Stimulated activated CD4-positive, alpha-beta T cell treated with anti-CD3 and anti-CD28 coated beads, Interleukin-15, amount 100 ng/mL, for 24 hours (primary cell): ENCODE measurements around the gene PRDM16.
A peak's percentile ranks its signal among the peaks of the same experiment; 100 is the strongest.

Experiments
- DNase-seq: peaks from one replicate; pipeline ENCODE4 v3.0.0-alpha.2; 2020

PRDM16 gene

DNA sequence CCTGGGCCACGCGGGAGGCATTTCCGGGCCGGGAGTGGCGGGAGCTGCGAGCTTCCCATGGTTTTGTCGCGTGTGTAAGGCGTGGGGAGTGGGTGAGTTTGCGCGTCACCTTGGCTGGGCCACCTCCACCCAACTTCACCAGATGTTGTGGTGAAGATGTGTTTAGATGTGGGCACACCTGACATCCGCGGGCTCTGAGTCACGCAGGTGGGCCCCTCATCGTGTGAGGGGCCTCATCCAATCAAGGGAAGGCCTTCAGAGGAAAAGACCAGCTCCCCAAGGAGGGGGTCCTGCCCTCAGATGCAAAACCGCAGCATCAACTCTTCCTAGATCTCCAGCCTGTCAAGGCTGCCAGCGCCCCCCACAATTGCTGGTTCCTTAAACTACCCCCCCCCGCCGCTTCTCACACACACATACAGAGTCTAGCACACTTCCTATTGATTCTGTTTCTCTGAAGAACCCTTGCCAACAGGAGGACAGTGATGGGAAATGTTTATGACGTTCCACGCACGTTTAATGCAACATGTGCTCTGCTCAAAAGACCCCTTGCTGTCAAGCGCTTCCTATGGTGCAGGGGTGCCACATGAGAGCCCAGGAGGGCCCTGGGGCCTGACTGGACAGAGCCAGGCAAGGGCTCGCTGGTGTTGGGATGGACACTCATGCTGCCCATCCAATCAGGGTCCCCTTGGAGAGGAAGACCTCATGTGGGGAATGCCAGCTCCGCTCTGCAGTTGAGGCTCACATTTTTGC lies 35.8 kb upstream of the PRDM16 start:
- DNase-seq: peak; percentile 41

DNA sequence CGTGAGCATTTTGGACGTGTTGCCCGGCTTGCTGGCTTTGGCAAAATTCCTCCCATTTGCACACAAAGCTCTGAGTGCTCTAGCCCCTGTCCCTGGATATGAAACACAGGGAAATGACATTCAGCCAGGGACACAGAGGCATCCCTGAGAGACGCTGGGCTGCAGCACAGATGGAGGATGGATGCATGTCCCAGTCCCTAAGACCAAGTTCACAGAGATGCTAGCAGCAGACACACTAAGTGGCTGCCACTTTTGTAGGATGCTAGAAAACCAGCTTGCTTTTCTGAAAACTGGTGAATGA lies 35.3 kb upstream of the PRDM16 start:
- DNase-seq: no peak

DNA sequence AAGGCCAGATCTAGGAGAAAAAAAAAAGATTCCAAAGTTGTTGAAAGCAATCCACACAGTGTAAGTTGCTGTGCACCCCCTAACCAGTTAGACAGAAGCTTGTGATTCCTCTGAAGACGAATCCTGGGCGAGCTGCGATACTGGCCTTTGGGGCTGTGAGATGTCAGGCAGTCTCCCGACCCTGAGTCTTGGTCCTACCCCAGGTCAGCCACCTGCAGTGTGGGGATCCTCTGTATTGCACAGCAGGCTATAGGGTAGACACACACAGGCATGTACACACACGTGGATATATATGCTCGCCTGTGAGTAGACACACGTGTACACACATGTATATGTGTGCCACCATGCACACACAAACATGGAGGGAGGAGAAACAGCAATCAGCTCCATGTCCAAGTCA lies 34.8 kb upstream of the PRDM16 start:
- no peak for DNase-seq

DNA sequence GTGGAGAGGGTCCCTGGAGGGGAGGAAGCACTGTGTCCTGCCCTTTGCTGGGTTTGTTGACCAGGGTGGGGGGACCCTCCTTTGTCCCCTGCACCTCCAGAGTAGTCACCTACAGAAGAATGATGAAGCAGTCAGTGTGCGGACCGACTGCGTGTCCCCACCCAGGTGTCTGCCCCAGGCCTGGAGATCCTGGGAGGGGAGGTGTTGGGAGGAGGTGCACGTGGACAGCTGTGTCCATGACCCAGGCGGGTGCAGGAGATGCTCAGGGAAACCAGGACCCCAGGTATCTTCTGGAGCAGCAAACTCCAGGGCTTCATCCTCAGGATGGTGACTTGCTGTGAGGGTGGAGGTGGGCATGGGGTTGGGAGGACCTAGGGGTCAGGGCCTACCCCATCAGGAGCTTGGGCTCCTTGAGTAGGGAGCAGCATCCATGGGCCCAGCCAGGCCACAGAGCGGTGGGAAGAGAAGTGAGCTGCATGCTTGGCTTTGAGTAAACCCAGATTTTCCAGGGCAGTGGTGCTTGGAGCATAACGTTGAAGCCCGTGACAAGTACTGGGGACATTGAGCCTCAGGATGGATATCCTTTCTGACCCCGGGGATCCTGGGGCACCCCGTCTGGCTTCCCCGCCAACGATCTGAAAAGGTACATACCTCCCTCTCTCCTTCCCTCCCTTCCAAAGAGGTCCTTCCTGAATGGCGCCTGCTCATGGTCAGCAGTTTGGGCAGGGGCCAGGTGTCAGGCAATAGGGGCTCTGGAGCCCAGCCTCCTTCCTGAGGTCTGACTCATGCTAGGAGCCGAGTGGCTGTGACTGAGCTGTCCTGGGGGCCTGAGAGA lies 34.1 kb upstream of the PRDM16 start:
- DNase-seq: no peak

DNA sequence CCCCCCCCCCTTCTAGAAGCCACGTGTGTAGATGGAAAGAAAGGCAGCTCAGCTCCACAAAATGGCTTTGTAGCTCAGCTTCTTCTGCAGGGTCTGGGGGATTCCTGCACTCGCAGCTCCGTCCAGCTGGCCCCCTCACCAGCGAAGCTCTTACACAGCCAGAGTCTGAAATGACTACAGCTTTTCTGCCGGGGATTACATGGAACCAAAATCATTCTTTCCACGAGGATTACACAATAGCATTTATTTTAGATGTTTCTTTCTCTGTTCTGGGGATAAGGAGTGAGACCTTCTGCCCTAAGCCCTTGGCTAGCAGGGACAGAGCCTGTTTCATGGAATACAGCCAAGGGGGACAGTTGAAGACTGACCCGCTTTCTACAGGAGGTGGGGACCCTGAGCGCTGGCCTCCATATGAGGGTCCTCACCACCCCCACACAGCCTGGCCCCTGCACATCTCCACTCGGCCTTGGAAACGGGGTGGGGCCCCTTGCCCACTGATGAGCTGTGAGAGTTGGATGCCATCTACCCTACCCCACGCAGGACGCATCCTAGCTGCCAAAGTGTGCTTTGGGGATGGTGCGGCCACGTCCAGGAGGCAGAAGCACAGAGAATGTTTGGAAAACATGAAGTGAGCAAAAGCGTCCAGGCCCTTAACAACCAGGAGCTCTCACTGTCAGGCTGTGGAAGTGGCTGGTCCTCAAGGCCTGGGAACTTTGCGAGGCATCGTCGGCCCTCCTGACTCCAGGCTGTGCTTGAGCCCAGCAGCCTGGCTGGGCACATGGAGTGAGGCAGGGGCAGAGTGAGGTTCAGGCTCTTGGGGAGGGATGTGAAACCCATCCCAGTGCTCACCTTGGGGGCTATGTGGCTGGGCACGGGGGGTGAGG lies 33.2 kb upstream of the PRDM16 start:
- DNase-seq: no peak

DNA sequence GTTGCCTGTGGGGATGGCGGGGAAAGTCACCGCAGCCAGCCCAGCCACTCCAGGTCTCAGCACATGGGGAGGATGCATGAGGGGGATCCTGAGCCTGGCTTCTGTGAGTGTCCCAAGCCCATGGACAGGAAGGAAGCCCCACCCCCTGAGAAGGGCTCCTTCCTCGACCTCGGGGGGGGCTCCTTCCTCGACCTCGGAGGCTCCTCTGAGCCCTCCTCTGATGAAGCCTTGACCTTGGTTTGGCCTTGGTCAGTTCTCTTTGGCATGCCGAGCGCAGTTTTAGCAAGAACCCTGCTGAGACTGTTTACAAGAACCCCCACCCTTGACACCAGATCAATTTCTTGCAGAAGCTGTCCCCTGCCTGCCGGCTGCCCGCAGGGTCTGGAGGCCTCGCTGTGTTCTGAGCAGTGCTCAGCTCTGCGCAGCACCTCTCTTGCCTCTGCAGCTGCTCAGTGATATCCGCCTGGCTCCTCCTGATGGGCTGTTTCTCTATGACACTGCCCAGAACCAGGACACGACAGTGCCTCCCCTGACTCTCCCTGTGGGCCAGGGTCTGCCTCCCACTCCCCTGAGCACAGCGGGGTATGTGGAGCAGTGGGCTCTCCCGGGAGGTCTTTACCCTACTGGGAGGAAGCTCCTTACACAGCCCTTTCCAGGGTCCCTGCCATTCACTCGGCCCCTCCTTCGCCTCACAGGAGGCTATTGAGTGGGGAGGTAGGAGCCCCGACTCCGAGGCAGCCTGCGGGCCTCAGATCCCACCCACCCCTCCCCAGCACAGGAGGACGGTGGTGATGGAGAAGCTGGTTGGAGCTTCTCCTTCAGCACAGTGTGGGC lies 32.3 kb upstream of the PRDM16 start:
- DNase-seq: no peak

DNA sequence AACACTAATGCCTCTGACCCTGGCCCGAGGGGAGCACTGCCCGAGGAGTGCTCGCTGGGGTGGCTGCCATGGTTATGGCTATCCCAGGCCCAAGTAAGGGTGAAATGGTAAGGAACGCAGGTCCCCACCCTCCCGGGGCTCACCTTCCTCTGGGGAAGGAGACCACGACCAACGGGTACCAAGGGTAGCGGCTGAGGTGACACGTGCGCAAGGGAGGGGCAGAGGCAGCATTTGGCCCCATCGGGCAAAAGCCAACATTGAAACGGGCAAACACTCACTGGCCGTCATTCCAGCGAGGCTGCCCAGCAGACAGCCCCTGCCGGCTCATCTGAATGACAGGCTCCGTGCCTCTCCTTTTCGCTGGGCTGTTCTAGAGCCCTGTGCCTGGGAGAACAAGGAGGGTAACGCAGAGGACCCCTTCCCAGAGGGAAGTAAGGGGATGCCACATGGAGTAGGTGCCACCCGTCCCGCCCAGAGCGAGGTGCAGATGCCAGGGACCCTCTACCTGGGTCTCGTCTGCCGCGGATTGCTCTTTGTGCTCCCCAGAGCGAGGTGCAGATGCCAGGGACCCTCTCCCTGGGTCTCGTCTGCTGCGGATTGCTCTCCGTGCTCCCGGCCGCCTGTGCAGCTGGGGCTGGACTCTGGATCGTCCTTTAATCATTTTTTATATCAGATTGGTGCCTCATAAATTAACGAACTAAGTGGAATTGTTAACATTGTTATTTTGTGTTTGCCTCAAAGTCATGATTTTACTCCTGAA lies 31.5 kb upstream of the PRDM16 start:
- no peak for DNase-seq

DNA sequence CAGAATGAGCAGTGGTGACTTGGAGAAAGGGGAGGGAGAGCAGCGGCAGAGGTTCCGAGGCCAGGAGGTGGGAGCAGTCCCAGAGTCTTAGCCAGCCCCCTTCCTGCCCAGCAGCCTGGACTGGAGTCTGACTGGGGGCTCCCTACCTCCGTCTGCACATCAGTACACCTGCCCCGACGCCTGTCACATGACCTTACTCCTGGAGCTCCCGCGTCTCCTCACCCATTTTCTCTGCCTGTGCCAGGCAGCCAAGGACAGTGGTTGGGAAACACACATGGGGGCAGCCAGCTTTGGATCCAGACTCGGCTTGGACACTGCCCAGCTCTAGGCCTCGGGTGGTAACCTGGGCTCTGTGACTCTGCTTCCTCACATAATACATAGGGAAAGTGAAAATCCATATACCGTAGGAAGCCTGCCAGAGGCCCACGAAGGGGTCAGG lies 30.9 kb upstream of the PRDM16 start:
- no peak for DNase-seq

DNA sequence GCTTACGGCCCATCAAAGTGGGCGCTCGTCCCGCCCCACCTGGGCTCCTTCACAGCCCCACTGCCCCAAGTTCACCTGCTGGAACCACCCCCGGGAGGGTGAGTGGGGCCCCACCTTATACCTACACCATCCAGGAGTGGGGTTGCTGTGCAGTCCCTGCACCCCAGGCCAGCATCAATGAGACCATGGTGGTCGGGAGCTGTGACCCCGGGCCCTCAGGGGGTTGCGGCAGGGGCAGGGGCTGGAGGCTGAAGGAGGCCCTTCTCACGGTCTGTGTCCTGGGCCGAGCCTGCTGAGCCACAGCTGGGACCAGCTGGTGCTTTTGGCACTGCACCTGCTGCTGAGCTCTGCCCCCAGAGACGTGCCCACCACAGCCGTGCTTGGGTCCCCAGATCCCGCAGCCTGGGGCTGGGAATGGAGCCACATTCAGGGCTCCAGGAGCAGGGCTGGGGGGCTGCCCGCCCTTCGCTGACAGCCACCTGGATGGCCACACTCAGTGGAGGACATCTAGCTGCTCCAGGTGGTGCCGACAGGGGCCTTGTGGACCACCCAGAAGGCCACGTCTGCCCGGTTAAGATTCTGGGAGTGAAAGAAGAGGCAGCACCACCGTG lies 30.3 kb upstream of the PRDM16 start:
- DNase-seq: no peak

DNA sequence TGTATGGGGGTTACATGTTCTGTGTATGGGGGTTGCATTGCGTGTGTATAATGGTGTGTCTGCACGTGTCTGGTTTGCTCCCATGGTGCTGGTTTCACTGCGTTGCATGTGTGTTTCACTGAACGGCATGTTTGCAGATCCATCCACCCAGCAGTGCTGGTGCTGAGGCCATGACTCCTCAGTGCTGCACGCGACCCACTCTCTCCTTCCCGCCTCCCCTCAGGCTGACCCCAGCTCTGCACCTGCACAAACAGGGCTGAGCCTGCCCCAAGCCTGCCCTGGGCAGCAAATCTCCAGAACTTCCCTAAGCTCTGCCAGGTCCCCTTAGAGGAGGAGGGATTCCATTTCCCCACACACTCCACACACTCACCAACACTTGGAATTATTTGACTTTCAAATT lies 29.0 kb upstream of the PRDM16 start:
- DNase-seq: no peak

DNA sequence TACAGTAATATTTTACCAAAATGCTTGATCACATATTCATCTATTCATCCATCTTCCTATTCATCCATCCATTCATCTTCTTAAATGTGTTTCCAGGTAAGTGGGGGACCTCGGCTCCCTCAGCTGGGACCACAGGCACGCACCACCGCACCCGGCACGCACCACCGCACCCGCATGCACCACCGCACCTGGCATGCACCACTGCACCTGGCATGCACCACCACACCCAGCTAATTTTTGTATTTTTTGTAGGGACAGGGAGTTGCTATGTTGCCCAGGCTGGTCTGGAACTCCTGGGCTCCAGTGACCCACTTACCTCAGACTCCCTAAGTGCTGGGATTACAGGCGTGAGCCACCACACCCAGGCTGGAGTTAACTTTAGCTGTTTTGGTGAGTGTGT lies 26.5 kb upstream of the PRDM16 start:
- no peak for DNase-seq

DNA sequence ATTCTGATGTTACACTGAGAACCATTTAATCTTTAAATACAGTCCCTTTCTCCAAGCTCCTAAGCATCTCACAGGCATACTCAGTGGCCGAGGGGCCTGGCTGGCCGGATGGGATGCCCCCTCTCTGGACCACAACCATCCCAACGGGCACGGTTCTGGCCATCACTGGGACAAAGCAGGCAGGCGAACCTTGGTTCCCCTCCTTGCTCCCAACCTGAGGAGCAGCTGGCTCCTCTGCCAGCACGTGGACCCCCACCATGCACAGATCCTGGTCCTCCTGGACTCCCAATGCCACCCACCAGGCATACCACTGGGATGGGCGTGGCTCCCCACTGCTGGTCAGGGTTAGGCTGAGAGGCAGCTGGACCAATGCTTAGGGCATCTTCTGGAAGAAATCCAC lies 19.8 kb upstream of the PRDM16 start:
- DNase-seq: no peak

DNA sequence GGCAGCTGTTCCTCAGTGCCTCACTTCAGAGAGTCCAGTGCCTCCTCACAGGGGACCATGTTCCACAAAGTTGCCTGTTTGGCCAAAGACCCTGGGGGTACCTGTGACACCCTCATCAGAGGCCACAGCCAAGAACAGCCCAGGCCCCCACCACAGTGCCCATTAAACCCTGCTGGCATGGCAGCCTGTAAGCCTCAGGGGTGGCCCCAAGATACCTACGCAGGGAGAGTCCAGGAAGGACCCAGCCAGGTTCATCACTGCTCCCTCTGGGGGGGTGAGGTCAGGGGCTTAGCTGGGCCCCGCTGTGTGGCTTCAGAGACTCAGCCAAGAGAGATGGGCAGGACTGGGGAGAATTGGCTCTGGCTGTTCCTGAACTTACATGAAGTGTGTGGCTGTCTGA lies 19.1 kb upstream of the PRDM16 start:
- no peak for DNase-seq

DNA sequence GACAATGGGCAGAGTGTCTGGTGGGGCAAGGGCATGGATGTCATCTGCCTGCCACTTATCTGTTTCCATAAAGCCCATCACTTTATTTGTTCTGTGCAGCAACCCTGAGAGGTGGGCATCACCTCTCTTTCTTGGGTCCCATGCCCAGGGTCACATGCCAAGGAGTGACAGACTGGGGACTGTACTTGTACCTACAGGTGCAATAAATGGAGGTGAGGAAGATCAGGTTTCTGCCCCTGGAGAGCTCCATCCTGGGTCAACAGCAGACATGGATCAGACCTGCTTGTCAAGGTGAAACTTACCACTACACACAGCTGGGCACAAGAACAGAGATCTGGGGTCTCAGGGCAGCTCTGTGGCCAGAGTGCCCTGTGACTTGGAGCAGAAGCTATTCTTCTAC lies 18.4 kb upstream of the PRDM16 start:
- no peak for DNase-seq

DNA sequence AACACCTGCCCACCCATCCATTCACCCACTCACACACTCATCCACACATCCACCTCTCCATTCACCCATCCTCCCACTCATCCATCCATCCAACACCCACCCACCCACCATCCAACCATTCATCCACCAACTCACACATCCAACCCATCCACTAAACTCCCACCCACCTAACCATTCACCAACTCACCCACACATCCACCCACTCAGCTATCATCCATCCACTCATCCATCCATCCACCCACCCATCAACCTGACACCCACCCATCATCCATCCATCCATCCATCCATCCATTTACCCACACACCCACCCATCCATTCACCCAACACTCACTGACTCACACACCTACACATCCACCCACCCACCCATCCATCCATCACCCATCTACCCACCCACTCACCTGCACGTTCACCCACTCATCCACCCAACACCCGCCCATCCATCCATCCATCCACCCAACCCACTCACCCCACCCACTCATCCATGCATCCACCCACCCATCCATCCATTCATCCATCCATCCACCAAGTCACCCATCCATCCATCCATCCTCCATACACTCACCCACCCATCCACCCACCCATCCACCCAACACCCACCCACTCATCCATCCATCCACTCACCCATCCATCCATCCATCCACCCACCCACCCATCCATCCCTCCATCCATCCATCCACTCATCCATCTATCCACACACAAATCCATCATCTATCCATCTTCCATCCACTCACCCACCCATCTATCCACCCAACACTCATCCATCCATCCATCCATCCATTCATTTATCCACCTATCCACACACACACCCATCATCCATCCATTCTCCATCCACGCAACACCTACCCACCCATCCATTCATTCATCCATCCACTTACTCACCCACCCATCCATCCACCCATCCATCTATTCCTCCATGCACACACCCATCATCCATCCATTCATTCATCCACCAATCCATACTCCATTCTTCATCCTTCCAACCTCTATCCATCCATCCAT lies 17.4 kb upstream of the PRDM16 start:
- DNase-seq: no peak

DNA sequence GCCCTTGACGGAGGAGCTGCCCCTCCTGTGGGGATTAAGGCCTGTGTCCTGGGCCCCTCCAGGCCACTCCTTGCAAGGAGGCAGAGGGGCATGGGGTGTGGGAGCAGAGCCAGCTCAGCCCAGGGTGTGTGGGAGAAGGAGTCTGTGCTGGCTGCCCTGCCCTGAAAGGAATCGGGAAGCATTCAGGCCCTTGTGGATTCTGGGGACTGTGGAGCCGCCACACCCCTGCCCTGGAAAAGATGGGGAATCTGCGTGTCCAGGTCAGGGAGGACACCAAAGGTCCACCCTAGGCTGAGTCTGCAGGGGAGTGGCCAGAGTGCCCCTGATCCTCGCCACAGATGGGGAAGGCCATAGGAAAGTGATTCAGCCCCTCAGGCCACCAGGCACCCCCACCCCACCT lies 16.5 kb upstream of the PRDM16 start:
- DNase-seq: no peak

DNA sequence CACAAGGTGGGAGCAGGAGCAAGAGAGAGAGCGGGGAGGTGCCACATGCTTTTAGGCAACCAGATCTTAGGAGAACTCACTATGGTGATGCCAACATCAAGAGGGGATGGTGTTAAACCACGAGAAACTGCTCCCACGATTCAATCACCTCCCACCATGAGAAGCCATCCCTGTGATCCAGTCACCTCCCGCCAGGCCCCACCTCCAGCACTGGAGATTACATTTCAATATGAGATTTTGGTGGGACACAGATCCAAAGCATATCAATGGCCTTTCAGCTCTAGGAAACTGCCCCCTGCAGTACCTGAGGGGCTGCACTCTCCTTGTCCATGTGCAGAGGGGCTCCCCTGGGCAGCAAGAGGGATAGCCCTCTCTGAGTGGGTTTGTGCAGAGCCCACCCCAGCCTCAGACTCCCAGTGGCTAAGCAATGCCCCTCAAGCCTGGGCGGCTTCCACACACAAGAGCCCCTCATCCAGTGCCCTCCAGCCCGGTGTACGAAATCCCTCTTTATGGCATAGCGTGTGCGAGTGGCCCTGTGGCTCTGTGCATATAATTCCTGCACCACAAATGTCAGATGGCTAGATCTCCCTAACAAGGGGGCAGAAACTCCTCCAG lies 15.5 kb upstream of the PRDM16 start:
- DNase-seq: no peak

DNA sequence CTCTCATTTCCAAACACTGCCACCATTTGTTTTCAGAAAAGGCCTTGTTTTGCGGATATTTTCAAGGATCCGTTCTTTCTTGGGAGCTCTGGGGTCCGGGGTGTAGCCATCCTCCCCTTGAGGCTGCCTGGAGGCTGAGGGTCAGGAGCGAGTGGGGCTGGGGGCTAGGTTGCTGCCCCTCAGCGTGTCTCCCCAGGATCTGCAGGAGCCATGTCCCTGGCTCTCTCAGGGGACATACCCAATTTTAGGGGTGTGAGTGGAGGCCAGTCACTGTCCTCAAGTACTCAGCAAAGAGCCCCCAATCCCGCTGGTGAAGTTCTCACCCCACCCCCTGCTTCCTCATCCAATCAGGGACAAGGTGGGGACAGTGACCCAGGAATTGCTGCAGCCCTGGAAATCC lies 15.0 kb upstream of the PRDM16 start:
- no peak for DNase-seq

DNA sequence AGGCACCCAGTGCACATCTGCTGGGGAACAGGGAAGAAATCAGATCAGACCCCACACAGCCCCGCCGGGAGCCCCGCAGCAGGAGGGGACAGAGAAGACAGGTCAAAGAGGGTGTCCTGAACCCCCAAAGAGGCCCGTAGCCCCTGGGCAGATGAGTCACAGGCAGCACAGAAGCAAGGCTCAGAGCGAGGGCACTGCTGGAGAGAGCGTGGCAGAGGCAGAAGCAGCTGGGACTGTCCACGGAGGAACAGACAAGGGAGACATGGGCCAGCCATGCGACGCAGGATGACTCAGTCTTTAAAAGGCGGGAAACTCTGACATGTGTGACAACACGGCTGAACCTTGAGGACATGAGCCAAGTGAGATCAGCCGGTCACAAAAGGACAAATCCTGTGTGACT lies 14.5 kb upstream of the PRDM16 start:
- no peak for DNase-seq

DNA sequence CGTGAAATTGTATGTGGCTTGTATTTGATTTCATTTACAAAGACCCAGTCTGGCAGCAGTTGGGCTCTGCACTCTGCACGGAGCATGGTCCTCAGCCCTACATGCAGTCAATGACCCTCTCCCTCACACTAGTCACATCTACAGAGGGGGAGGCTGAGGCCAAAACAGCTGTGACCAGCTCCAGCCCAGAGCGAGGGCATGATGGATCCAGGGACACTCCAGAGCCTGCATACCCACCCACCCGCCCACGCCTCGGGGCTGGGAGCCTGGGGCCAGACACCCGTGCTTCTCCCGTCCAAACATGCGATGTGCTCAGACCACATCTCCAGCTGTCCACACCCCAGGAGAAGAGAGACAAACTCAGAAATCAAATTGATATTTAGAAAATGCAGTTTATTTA lies 14.0 kb upstream of the PRDM16 start:
- no peak for DNase-seq
